ENCODE measurements around the gene CHN2.

The CHN2 gene

DNA sequence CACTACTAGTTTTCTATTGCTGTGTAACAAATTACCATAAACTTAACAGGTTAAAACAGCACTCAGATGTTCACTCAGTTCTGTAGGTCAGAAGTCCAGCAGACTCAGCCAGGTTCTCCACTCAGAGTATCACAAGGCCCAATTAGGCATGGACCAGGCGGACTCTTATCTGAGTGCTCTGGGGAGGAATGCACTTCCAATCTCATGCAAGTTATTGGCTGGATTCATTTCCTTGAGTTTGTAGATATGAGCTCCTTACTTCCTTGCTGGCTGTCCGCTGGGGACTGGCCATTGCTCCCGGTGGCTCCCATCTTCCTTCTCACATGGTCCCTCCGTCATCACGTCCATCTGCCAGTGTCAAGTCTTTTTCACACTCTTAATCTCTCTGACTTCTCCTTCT lies 232.0 kb downstream of the CHN2 start:
- no peak for DNase-seq (ENCODE audit: low read depth in 2 of 2)

GRCh38 chr7:29429401-29429800 lies 234.8 kb downstream of the CHN2 start:
- no peak for DNase-seq (ENCODE audit: low read depth in 2 of 2)

- no peak for DNase-seq (ENCODE audit: low read depth in 2 of 2)
Observed at GRCh38 chr7:29430279-29430949, 235.8 kb downstream of the CHN2 start.

DNA sequence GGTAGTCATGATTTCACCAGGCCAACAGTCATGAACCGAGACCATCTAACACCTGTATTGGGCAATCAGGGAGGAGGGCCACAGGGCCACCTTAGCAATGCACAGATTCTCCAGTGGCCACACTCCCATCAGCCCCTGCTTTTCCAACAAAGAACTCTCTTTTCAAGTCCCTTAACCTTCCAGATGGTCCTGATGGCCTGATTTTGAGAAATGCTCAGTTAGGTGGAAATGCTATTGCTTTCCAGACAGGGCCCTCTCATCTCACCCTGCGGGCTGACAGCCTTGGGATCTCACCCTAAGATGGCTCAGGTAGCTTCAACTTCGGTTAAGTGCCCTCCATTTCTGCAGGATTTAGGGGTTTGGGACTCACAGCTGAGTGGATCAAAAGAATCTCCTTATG lies 237.1 kb downstream of the CHN2 start:
- DNase-seq (ENCODE audit: low read depth in 2 of 2), result no peak

- no peak for DNase-seq (ENCODE audit: low read depth in 2 of 2)
Observed at GRCh38 chr7:29432721-29433120, 238.1 kb downstream of the CHN2 start.

DNA sequence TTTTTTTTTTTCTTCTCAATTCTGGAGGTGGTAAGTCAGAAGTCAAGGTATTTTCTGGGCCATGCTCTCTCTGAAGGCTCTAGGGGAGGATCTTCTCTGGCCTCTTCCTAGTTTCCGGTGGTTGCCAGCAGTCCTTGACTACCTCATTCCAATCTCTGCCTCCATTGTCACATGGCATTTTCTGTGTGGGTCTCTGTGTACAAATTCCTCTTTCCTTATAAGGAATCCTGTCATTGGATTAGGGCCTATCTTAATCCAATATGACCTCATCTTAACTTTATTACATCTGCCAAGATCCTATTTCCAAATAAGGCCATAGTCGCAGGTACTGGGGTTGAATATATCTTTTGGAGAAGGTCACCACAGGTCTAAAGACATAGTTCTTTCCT lies 239.8 kb downstream of the CHN2 start:
- no peak for DNase-seq (ENCODE audit: low read depth in 2 of 2)

DNA sequence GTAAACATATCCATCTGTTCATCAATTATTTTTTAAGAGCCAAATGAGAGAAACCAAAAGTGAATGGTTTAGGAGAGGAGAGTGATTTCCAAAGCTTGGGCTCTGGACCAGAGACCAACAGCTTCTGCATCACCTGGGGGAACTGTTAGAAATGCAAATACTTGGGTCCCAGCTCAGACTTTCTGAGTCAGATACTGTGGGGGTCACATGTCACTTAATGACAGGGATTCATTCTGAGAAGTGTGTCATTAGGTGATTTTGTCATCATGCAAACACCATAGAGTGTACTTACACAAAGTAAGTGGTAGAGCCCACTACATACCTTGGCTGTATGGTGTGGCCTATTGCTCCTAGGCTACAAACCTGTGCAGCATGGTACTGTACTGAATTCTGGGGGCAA lies 240.6 kb downstream of the CHN2 start:
- DNase-seq (ENCODE audit: low read depth in 2 of 2), result no peak

DNA sequence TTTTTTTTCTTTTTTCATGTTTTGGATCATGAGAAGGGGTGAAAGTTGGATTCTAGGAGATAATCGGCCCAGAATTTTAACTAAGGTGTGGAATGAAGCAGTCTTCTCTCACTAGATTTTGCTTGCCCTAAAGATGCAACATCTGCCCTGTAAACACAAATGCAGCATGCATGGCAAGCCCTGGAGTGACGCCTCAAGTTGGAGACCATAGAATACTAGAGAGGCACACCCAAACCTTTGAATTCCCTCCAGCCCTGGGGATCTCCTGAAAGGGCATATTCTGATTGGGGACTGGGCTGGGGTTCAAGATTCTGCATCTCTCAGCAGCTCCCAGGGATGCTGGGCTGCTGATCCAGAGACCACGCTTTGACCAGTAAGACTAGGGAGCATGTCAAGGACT lies 241.3 kb downstream of the CHN2 start:
- DNase-seq (ENCODE audit: low read depth in 2 of 2), result no peak

- DNase-seq (ENCODE audit: low read depth in 2 of 2), result no peak
Observed at GRCh38 chr7:29442146-29442545, 247.6 kb downstream of the CHN2 start.

DNA sequence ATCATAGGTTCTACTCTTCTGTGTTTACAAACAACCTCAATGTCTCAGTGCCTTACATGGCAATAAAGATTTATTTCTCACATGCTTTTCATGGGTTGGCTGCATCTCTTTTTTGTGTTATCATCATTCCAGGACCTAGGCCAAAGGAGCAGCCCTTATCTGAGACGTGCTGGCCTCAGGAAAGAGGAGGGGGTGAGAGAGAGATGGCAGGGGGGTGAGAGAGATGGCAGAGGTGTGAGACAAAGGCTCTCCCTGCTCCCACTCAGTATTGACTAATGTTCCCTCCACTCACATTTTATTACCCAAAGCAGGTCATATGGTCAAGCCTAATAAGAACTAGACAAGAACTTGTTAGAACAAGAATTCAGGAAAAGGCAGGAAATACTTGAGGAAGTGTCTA lies 249.0 kb downstream of the CHN2 start:
- no peak for DNase-seq (ENCODE audit: low read depth in 2 of 2)

- no peak for DNase-seq (ENCODE audit: low read depth in 2 of 2)
Observed at GRCh38 chr7:29444267-29444666, 249.7 kb downstream of the CHN2 start.

DNA sequence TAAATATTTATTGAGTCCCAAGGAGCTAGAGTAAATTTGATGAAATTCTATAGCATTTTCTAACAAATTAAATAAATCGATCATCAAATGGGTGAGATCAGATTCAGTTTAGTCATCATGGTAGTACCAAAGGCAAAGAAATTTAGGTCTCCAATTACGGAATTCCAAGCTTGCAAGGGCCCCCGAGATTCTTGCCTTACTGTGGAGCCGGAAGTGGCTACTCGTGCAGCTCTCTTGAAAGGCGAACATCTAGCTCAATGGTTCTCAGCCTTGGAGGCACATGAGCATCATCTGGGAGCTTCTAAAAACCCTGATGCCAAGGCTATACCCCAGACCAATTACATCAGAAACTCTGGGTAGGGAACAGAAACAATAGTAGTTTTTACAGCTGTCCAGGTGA lies 251.2 kb downstream of the CHN2 start:
- DNase-seq (ENCODE audit: low read depth in 2 of 2), result no peak

GRCh38 chr7:29447828-29448227 lies 253.3 kb downstream of the CHN2 start:
- DNase-seq (ENCODE audit: low read depth in 2 of 2), result no peak

DNA sequence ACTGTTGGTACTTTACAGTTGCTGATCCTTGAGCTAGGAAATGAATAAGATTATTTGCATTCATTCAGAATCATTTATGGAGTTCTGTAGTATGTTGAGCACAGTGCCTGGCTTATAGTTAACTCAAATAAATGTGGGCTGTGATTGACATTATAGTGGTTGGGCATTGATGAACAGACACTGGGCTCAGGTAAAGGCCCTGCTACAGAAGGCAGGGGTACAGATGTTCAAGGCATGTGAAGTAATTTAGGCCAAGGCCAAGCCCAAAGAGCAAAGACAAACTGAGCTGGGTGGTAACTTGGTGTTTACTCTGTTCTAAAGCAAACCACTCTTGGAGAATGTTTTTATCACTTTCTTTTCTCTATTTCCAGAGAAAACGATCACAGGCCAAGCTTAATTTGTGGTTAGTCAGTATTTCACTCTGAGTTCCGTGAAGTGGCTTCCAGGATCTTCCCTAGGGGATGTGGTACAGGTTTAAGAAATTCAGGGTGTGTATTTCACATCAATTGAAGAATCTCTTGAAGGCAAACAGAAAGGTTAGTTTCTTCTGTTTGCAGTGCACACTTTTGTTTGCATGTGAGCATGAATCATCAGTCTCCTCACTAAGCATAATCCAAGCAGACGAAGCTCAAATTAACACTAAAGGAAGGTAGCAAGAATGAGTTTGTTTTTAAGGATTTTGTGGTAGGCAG lies 255.1 kb downstream of the CHN2 start:
- DNase-seq (ENCODE audit: low read depth in 2 of 2), result no peak

DNA sequence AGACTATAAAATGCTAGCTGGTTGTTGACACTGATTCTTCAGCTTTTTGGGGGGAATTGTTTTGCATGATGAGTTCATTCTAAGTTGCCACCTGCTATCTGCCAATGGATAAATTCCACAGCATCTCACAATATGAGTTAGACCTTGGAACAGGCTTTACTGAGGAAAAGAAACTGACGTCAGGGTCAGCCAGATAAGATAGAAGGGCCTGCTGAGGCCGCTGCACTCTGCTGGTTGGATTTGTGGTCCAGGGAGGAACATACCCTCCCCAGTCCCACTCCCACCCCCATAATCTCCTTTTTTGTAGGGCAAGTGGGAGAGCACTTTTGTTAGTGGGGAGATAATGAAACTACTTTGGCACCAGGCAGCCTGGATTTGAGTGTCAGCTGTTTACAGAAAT lies 258.4 kb downstream of the CHN2 start:
- no peak for DNase-seq (ENCODE audit: low read depth in 2 of 2)

GRCh38 chr7:29454464-29454863 lies 259.9 kb downstream of the CHN2 start:
- no peak for DNase-seq (ENCODE audit: low read depth in 2 of 2)

- DNase-seq (ENCODE audit: low read depth in 2 of 2), result no peak
Observed at GRCh38 chr7:29454899-29455451, 260.4 kb downstream of the CHN2 start.

- no peak for DNase-seq (ENCODE audit: low read depth in 2 of 2)
Observed at GRCh38 chr7:29457141-29457561, 262.6 kb downstream of the CHN2 start.

GRCh38 chr7:29457565-29458011 lies 263.0 kb downstream of the CHN2 start:
- no peak for DNase-seq (ENCODE audit: low read depth in 2 of 2)

GRCh38 chr7:29458933-29459332 lies 264.4 kb downstream of the CHN2 start:
- no peak for DNase-seq (ENCODE audit: low read depth in 2 of 2)

GRCh38 chr7:29459589-29459988 lies 265.0 kb downstream of the CHN2 start:
- DNase-seq (ENCODE audit: low read depth in 2 of 2), result no peak

- DNase-seq (ENCODE audit: low read depth in 2 of 2), result no peak
Observed at GRCh38 chr7:29461996-29462395, 267.4 kb downstream of the CHN2 start.

DNA sequence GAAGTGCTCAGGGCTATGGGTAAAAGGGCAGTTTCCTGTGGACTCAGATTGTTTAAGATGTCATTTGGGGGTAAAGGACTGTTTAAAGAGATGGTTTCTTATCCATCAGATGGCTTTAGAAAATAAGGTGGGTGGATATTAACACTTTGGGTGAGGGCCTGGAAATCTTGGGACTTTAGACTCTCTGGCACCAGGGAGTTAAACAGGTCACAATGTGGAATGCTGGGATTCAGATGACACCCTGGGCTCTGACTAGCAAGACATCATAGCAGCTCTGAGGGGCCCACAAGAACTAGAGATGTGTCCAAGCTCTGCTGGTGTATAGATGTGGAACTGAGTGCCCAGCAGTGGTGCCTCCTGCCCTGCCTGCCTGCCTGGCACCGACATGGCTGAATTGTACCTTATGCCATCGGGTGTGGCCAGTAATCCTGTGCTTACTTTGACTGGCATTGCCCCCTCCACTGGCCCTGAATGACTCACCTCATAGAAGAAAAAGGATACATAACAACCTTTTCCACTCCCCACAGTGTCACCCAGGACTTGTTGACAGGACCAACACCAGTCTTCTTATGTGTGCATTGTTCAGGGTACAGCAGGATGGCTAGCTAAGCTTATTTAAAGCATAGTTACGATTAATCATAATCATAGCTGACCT lies 269.1 kb downstream of the CHN2 start:
- no peak for DNase-seq (ENCODE audit: low read depth in 2 of 2)
